Muscle of arm (tissue), 14 donors: ENCODE measurements around the gene RNMT. TPM values are rescaled to one million over a fixed set of nuclear protein-coding genes. Genes with fewer than 3 reads are reported as not detected.
"Not testable (repeated sequence)": the region's sequence is repeated elsewhere in the genome, so short reads cannot be mapped to it uniquely, and the experiment has no call there.

Experiments
- DNase-seq: peaks from one replicate; pipeline ENCODE4 v3.0.0-alpha.2; 2013
- long read RNA-seq, 11 donors: transcript quantifications; one replicate each; lab custom pipeline, GENCODE V29; 2026
- polyA plus RNA-seq, 12 donors: library from polyadenylated mRNA; unstranded; fragments of 120-200 nt; gene quantifications; one replicate each; pipeline ENCODE4 v1.2.1, GENCODE V29; 2013; ENCODE audit not compliant: insufficient read length in 12 of 12

Gene RNMT
- 10 to 100 TPM in 11 of 12 donors, not detected in 1; 23.0 to 45.4 (median 36.8) TPM for polyA plus RNA-seq
- long read RNA-seq, donor 1, full-length matches to known transcripts = 1 of 14 reads
- long read RNA-seq, donor 1, partial matches to known transcripts = 13 of 14 reads
- long read RNA-seq, donor 1, other reads (novel, unspliced or antisense) = 0 of 14 reads
- long read RNA-seq, donor 2, full-length matches to known transcripts = 8 of 13 reads
- long read RNA-seq, donor 2, partial matches to known transcripts = 5 of 13 reads
- long read RNA-seq, donor 2, other reads (novel, unspliced or antisense) = 0 of 13 reads
- long read RNA-seq, donor 3, full-length matches to known transcripts = 3 of 3 reads
- long read RNA-seq, donor 3, partial matches to known transcripts = 0 of 3 reads
- long read RNA-seq, donor 3, other reads (novel, unspliced or antisense) = 0 of 3 reads
- long read RNA-seq, donor 4, full-length matches to known transcripts = 2 of 8 reads
- long read RNA-seq, donor 4, partial matches to known transcripts = 6 of 8 reads
- long read RNA-seq, donor 4, other reads (novel, unspliced or antisense) = 0 of 8 reads
- long read RNA-seq, donor 5, full-length matches to known transcripts = 9 of 29 reads
- long read RNA-seq, donor 5, partial matches to known transcripts = 20 of 29 reads
- long read RNA-seq, donor 5, other reads (novel, unspliced or antisense) = 0 of 29 reads
- long read RNA-seq, donor 6, full-length matches to known transcripts = 4 of 4 reads
- long read RNA-seq, donor 6, partial matches to known transcripts = 0 of 4 reads
- long read RNA-seq, donor 6, other reads (novel, unspliced or antisense) = 0 of 4 reads
- long read RNA-seq, donor 7, full-length matches to known transcripts = 1 of 1 reads
- long read RNA-seq, donor 7, partial matches to known transcripts = 0 of 1 reads
- long read RNA-seq, donor 7, other reads (novel, unspliced or antisense) = 0 of 1 reads
- long read RNA-seq, donor 8, full-length matches to known transcripts = 7 of 13 reads
- long read RNA-seq, donor 8, partial matches to known transcripts = 6 of 13 reads
- long read RNA-seq, donor 8, other reads (novel, unspliced or antisense) = 0 of 13 reads
- long read RNA-seq, donor 9, full-length matches to known transcripts = 2 of 2 reads
- long read RNA-seq, donor 9, partial matches to known transcripts = 0 of 2 reads
- long read RNA-seq, donor 9, other reads (novel, unspliced or antisense) = 0 of 2 reads
- long read RNA-seq, donor 10, full-length matches to known transcripts = 3 of 3 reads
- long read RNA-seq, donor 10, partial matches to known transcripts = 0 of 3 reads
- long read RNA-seq, donor 10, other reads (novel, unspliced or antisense) = 0 of 3 reads
- long read RNA-seq, donor 11, full-length matches to known transcripts = 2 of 8 reads
- long read RNA-seq, donor 11, partial matches to known transcripts = 6 of 8 reads
- long read RNA-seq, donor 11, other reads (novel, unspliced or antisense) = 0 of 8 reads

DNA sequence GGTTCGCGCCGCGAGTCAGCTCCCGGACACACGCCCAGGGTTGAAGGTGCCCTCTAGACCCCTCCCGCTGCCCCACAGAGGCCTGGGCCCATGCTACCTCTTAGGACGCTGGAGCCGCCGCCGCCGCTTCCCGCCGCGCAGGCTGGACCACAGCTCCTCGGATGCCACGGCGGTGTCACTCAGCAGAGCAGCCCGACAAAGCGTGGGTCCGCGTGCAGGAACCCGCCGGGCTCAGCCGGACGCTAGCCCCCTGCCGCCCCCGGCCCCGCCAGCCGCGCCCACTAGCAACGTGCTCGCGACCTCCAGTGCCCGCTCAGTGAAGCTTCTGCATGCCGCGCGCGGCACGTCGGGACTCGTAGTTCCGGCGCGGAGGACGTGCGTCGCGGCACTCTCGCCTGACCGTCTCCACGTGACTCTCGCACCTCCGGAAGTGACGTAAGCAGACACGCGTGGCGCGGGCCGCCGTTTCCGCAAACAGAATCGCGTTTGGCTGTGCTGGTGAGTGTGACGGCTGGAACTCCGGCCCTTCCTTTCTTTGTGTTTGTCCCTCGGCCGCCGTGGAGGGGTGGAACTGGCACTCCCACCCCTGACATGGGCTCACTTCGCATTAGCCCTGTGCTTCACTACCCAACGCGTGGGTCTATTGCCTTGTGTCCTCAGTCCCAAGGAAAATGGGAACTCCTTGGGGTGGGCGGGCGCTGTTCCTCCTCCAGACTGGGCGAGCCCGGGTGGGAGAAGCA, at the start of gene RNMT, which contains the start of gene FAM210A:
RNMT (plus strand) TSS at position 442 of the 740 bp plus-strand sequence. CDS start 4,845 bp downstream, outside the sequence.
FAM210A (minus strand) TSS at position 327 of the 740 bp plus-strand sequence. CDS start 44,481 bp downstream, outside the sequence.
- peak; percentile 97 for DNase-seq

DNA sequence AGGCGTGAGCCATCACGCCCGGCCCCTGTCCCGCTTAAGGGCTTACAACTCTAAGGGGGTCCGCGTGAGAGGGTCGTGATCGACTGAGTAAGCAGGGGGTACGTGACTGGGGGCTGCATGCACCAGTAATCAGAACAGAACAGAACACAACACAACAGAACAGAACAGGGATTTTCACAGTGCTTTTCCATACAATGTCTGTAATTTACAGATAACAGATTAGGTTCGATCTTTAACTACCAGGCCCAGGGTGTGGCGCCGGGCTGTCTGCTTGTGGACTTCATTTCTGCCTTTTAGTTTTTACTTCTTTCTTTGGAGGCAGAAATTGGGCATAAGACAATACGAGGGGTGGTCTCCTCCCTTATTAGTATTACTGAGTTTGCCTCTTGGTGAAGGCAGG, 49.1 kb upstream of the RNMT start:
- not testable (repeated sequence) for DNase-seq

DNA sequence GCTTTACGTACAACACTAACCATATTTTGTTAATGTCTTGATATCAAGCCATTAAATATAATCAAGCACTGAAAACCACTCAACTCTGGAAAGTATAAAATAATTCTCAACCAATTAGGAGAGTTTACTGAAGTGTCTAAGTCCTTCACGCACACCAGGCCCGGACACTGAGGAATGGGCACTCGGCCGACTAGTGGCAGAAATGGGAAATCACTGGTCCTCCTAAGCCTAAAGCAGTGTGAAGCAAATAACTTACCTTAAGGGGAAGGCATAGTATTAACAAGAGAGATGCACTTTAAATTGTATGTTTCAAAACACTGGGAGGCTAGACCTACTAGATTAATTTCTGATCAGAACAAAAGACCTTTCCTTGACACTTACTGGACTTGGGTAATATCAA, 45.9 kb upstream of the RNMT start:
- DNase-seq = no peak

DNA sequence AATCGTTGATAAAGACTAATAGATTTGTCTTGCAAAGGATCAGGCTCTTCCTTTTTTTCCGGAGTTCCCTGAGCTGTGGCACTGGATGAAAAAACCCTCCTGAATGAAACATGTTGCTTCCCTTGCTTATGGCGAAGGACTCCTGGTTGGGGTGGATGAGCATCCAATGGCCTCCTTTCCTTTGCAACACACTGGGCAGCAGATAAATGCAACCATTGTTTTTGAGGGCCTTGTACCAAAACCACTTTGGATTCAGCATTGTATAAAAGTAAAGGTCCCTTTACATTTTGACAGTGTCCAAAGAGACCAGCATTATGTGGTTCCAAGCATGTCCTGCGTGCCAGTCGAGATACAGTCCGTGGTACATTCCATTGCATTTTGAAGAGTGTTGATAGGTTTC, 44.8 kb upstream of the RNMT start:
- DNase-seq = no peak

- no peak for DNase-seq
Observed at GRCh38 chr18:13684546-13684945, 41.9 kb upstream of the RNMT start.

- DNase-seq = no peak
Observed at GRCh38 chr18:13688191-13689136, 38.0 kb upstream of the RNMT start.

- not testable (repeated sequence) for DNase-seq
Observed at GRCh38 chr18:13690060-13690459, 36.4 kb upstream of the RNMT start.

DNA sequence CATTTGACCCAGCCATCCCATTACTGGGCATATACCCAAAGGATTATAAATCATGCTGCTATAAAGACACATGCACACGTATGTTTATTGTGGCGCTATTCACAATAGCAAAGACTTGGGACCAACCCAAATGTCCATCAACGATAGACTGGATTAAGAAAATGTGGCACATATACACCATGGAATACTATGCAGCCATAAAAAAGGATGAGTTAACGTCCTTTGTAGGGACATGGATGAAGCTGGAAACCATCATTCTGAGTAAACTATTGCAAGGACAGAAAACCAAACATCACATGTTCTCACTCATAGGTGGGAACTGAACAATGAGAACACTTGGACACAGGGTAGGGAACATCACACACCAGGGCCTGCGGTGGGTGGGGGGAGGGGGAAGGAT, 31.1 kb upstream of the RNMT start:
- not testable (repeated sequence) for DNase-seq

DNA sequence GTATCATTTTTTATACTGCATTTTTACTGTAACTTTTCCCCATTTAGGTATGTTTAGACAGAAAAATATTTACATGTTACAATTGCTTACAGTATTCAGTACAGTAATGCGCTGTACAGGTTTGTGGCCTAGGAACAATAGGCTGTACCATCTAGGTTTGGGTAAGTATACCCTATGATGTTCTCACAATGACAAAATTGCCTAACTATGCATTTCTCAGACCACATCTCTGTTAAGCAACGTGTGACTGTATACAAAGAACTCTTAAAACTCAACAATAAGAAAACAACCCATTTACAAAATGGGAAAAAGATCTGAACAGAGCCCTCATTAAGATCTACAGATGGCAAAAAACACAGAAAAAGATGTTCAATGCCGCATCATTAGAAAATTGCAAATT, 29.5 kb upstream of the RNMT start:
- no peak for DNase-seq

GRCh38 chr18:13700153-13700552, 26.3 kb upstream of the RNMT start:
- no peak for DNase-seq

GRCh38 chr18:13703899-13704298, 22.6 kb upstream of the RNMT start:
- no peak for DNase-seq

- no peak for DNase-seq
Observed at GRCh38 chr18:13710414-13710831, 16.1 kb upstream of the RNMT start.

DNA sequence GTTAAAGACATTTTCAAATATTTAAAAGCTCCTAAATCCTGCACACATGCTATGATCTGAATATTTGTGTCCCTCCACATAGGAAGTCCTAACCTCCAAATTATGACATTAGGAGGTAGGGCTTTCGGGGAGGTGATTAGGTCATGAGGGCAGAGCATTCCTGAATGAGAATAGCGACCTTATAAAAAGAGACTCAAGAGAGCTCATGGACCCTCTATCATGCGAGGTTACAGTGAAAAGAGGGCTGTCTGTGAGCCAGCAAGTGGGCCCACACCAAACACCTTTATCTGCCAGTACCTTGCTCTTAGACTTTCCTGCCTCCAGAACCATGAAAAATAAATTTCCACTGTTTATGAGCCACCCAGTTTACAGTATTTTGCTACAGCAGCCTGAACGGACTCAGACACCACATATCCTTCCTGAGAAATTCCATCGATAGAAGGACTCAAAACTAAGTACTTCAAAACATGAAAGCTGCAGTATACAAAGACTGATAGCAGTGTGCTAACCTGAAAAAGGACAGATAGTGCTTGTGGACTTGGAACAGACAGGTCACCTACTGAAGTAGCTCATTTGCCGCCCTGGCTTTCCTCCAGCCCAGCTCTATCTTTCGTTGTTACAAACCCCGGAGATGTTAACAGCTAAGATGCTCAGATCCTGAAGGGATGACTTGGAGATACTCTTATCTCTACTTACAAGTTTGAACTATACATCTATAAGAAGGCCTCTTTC, 13.9 kb upstream of the RNMT start:
- no peak for DNase-seq

DNA sequence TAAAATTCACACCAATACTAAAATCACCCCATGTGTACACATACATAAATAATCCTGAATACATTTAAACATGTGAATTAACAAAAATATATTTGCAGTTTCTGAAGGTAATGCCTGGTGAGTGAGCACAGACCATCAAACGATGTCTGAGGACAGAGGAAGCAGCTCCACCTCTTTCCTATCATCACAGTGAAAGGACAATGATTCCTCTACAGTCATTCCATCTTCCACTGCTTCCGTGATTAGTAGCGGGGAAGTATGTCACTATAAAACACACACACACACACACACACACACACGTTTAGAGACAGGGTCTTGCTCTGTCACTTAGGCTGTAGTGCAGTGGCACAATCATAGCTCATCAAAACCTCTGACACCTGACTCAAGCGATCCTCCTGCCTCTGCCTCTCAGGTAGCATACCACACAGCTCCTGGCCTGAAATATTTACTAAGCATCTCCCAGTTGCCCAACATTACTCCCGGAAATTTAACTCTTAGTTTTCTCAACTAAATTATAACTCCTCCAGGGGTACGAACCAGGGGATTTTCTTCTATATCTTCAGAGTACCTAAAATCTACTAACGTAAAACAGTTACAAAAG, 12.9 kb upstream of the RNMT start:
- no peak for DNase-seq

GRCh38 chr18:13715330-13715729, 11.1 kb upstream of the RNMT start:
- DNase-seq = no peak

GRCh38 chr18:13716916-13717315, 9.6 kb upstream of the RNMT start:
- DNase-seq = no peak

- DNase-seq = no peak
Observed at GRCh38 chr18:13720123-13720522, 6.3 kb upstream of the RNMT start.

GRCh38 chr18:13720847-13721246, 5.6 kb upstream of the RNMT start:
- no peak for DNase-seq
